SU-DHL-6 (cell line): Measurements from ENCODE around the gene RSRC2.

ENCODE experiments used
- CTCF ChIP-seq: fragments of 200-600 bp; sonication (generic); IDR thresholded peaks from one replicate; pipeline ENCODE4 v1.5.1; 2017; ENCODE audit warnings: antibody characterized with exemption, mild to moderate bottlenecking, low read length, moderate library complexity; ENCODE audit not compliant: insufficient read depth, poor library complexity, severe bottlenecking
- EZH2phosphoT487 ChIP-seq: fragments of 200-600 bp; sonication (generic), shearing (Covaris generic); conservative IDR thresholded peaks from 2 replicates; pipeline ENCODE4 v1.6.1; 2018; ENCODE audit warnings: mild to moderate bottlenecking, antibody characterized with exemption, low read length, moderate library complexity, mixed read lengths

DNA sequence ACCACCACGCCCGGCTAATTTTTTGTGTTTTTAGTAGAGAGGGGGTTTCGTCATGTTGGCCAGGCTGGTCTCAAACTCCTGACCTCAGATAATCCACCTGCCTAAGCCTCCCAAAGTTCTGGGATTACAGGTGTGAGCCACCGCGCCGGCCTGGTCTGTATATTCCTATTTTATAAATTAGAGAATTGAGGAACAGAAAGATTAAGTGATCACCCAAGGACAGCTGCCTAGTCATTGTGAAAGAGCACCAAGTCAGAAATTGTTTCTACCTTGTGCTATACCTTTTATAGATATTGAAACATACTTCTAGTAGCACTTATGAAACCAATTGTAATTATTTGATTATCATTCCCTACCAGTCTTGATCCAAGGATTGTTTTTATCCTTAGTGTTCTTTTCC lies 2.3 kb upstream of the RSRC2 start:
- TF ChIP-seq CTCF (no peak), EZH2phosphoT487 (no peak)
